Breast epithelium (tissue), 4 donors: ENCODE measurements around the gene HAGHL. TPM values are rescaled to one million over a fixed set of nuclear protein-coding genes. Genes with fewer than 3 reads are reported as not detected.

ENCODE experiments used
- DNase-seq, 2 donors: peaks; one replicate each; pipeline ENCODE4 v3.0.0-alpha.2; 2019; ENCODE audit warnings: low spot score in 2 of 2
- H3K27ac ChIP-seq, 2 donors: fragments of 200-600 bp; sonication (generic) in 1 of 2; one replicate each; pipeline ENCODE4 v1.5.1; 2016 to 2019; ENCODE audit warnings: mild to moderate bottlenecking in 1 of 2
- H3K27me3 ChIP-seq, 2 donors: fragments of 200-600 bp; sonication (generic) in 1 of 2; one replicate each; pipeline versions ENCODE4 v1.5.1 to v1.6.0; 2017 to 2019; ENCODE audit warnings: control low read depth in 1 of 2, mild to moderate bottlenecking in 1 of 2
- H3K36me3 ChIP-seq: fragments of 200-600 bp; one replicate; pipeline ENCODE4 v1.5.1; 2019
- H3K4me1 ChIP-seq, 2 donors: fragments of 200-600 bp; sonication (generic); one replicate each; pipeline ENCODE4 v1.5.1; 2016 to 2019; ENCODE audit warnings: control low read depth in 1 of 2
- H3K4me3 ChIP-seq, 3 donors: fragments of 200-600 bp; sonication (generic); 1 replicate in 2 of 3; 2 replicates in 1 of 3; pipeline ENCODE4 v1.5.1; 2016 to 2019; ENCODE audit warnings: mild to moderate bottlenecking in 3 of 3, moderate library complexity in 2 of 3
- H3K9me3 ChIP-seq, 2 donors: fragments of 200-600 bp; sonication (generic) in 1 of 2; one replicate each; pipeline ENCODE4 v1.5.1; 2016 to 2019; ENCODE audit warnings: control low read depth in 1 of 2
- CTCF ChIP-seq, 3 donors: fragments of 450-650 bp; IDR thresholded peaks; one replicate each; pipeline ENCODE4 v1.5.1; 2016 to 2017; ENCODE audit warnings: antibody characterized with exemption in 3 of 3, mild to moderate bottlenecking in 3 of 3, moderate library complexity in 3 of 3
- POLR2A ChIP-seq: fragments of 450-650 bp; IDR thresholded peaks from one replicate; pipeline ENCODE4 v1.6.1; 2016; ENCODE audit warnings: antibody characterized with exemption, mild to moderate bottlenecking, moderate library complexity
- POLR2AphosphoS5 ChIP-seq, 3 donors: sonication (generic); formaldehyde crosslinking; IDR thresholded peaks; one replicate each; pipeline ENCODE4 v1.6.1; 2017; ENCODE audit warnings: antibody characterized with exemption in 3 of 3
- intact Hi-C: fragments of 100-400 bp; cut with DNase I; formaldehyde crosslinking; loops from one replicate; pipeline ENCODE4 v1.15.1; 2023; ENCODE audit warnings: low total_unique reads
- total RNA-seq, 3 donors: library from RNA; depleted of rRNA; stranded (reverse); fragments of >200 nt; gene quantifications; one replicate each; pipeline ENCODE4 v1.1.0, GENCODE V29; 2016

HAGHL gene, protein sequence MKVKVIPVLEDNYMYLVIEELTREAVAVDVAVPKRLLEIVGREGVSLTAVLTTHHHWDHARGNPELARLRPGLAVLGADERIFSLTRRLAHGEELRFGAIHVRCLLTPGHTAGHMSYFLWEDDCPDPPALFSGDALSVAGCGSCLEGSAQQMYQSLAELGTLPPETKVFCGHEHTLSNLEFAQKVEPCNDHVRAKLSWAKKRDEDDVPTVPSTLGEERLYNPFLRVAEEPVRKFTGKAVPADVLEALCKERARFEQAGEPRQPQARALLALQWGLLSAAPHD
- total RNA-seq: 1 to 10 TPM; 4.3 to 7.5 (median 5.1) TPM

- Histone ChIP-seq H3K4me1 (peaks cover 4 to 18% of the 10 kb centered on the region in 2 donors), H3K27ac (peak within 1 kb of the TSS in 1 of 2 donors; percentile 40), H3K27me3 (no peaks in the 10 kb centered on the region), H3K4me3 (peak within 1 kb of the TSS; percentile 40 to 77 (median 61)), H3K9me3 (no peaks in the 10 kb centered on the region), H3K36me3 (no peaks in the 10 kb centered on the region)
- no peak for DNase-seq
- TF ChIP-seq CTCF (IDR thresholded peaks at IDR 0.05): no peak
- TF ChIP-seq POLR2A: no peak
- intact Hi-C loops: no loop called here
These were observed at the start of gene HAGHL, which contains the start of gene CCDC78 for GRCh38 chr16:726438-727290. TSS of gene HAGHL (plus strand) at chr16:727106. CDS start at chr16:727510, 404 bp downstream. TSS of gene CCDC78 (minus strand) at chr16:726443. CDS start at chr16:726367, 76 bp downstream.

GRCh38 chr16:677316-678190, 49.4 kb upstream of the HAGHL start:
- Histone ChIP-seq H3K36me3 (peaks cover 1% of the 10 kb centered on the region), H3K9me3 (no peaks in the 10 kb centered on the region), H3K27ac (no peak overlapping the region), H3K4me3 (peak overlapping the region in 2 of 3 donors; percentile 15 to 39), H3K4me1 (peaks cover 9 to 21% of the 10 kb centered on the region in 2 donors), H3K27me3 (no peaks in the 10 kb centered on the region)
- intact Hi-C loops: no loop called here
- DNase-seq: no peak
- TF ChIP-seq POLR2AphosphoS5 (IDR thresholded peaks at IDR 0.05) (no peak), CTCF (IDR thresholded peaks at IDR 0.05) (no peak), POLR2A (no peak)

DNA sequence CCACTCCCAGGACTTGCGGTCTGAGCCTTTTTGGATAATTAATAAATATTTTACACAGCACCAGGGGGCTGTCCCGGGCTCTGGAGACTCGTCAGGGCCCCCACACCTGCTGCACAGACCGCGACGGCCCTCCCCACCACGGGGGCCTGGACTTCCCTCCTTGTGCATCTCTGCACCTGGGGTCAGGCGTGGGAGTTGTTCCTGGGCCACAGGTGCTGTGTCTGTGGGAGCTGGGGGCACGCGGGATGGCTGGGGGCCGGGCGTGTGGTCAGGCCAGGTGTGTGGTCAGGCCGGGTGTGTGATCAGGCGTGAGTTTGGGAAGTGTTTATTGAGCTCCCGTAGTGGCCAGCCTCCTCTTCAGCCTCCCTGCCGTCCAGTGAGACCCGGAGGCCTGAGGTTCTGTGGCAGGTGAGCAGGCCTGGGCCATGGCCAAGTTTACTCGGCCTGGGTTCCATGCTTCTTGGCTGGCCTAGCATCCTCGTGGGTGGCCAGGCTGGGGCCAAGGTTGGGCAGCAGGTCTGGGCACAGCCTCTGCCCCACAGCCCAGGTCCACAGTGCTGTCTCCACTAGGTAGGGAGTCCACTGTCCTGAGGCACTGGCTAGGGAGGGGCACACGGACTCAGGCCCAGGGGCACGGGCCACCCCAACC, 48.6 kb upstream of the HAGHL start:
- TF ChIP-seq CTCF (IDR thresholded peaks at IDR 0.05): no peak
- no peak for TF ChIP-seq POLR2A
- no peak for TF ChIP-seq POLR2AphosphoS5 (IDR thresholded peaks at IDR 0.05)
- Histone ChIP-seq H3K36me3 (no peaks in the 10 kb centered on the region), H3K9me3 (no peaks in the 10 kb centered on the region), H3K27me3 (no peaks in the 10 kb centered on the region), H3K4me1 (peaks cover 9 to 27% of the 10 kb centered on the region in 2 donors), H3K4me3 (no peak overlapping the region), H3K27ac (peak overlapping the region; percentile 80 to 96)
- DNase-seq: no peak
- intact Hi-C loops: no loop called here

DNA sequence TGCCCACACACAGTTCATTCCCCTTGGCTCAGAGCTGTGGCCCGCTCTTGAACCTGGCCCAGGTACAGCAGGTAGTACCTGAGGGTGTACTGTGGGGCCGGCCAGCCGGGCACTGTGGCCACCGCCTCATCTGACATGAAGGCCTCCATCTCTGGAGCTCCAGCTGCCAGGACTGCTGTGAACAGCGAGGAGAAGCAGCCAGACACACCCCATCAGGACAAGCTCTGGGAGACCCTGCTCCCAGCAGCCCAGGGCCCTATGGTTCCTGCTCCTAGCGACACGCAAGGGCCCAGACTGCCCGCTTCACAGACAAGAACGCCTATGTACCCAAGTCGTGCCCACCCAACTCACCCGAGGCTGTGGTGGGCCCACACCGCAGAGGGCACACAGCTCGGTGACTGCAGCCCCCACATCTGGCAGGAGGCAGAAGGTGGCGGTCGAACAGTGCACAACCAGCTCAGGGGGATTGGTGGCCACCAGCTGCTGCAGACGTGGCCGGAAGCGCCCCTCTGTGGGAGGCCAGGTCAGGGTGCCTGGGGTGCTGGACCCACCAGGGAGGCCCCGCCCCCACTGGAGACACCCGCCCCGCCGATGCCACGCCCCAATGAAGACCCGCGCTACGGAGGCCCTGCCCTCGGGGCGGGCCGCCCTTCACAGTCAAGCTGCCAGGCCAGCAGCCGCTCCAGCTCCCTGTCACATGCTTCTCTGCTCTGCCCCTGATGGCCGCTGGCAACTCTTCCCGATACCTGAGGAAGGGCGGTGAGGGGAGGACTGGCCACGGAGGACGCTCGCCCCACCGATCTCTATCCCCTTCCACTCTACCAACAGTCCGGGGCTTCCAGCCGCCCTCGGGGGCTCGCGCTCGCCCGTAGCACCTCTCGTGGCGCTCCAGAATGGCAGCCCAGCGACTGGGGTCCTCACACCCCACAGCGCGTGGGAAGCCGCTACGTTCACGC, 47.8 kb upstream of the HAGHL start:
- H3K27ac ChIP-seq: peak overlapping the region; percentile 80 to 96
- TF ChIP-seq POLR2AphosphoS5 (IDR thresholded peaks at IDR 0.05): peak in 1 of 3 donors; percentile 18
- TF ChIP-seq CTCF (IDR thresholded peaks at IDR 0.05): no peak
- H3K9me3 ChIP-seq: no peaks in the 10 kb centered on the region
- H3K27me3 ChIP-seq: no peaks in the 10 kb centered on the region
- peak in 1 of 2 donors; percentile 73 for DNase-seq
- peak overlapping the region; percentile 72 to 90 (median 86) for H3K4me3 ChIP-seq
- intact Hi-C loops: no loop called here
- no peaks in the 10 kb centered on the region for H3K36me3 ChIP-seq
- peaks cover 9 to 31% of the 10 kb centered on the region in 2 donors for H3K4me1 ChIP-seq
